HEK293 (cell line): ENCODE results near the gene SULT4A1.

ENCODE experiments used
- CTCF ChIA-PET: fragments of 350-600 bp; formaldehyde crosslinking; extraction: SDS; loops from one replicate; lab custom pipeline; 2021; ENCODE audit warnings: antibody characterized with exemption; lab: Yijun Ruan, JAX
- POLR2A ChIA-PET: fragments of 300-600 bp; formaldehyde crosslinking; extraction: SDS; loops from one replicate; lab custom pipeline; 2020; ENCODE audit warnings: antibody characterized with exemption, inconsistent platforms; lab: Yijun Ruan, JAX
- H3K27ac ChIP-seq: fragments of 200-500 bp; sonication (Bioruptor generic); 2 replicates; pipeline ENCODE4 v1.5.1; 2014; ENCODE audit warnings: low read depth, low read length, control low read depth, inconsistent platforms; ENCODE audit errors: extremely low read depth
- H3K36me3 ChIP-seq, 2 experiments: fragments of 200-500 bp in 1 of 2; sonication (Bioruptor generic) in 1 of 2; 1 replicate in 1 of 2; 2 replicates in 1 of 2; pipeline ENCODE4 v1.5.1; 2014 to 2017; ENCODE audit warnings: inconsistent platforms in 2 of 2, low read length in 2 of 2; ENCODE audit not compliant: control insufficient read depth in 2 of 2, insufficient read depth in 1 of 2
- H3K4me1 ChIP-seq: fragments of 200-500 bp; sonication (Bioruptor generic); 2 replicates; pipeline ENCODE4 v1.5.1; 2014; ENCODE audit warnings: mild to moderate bottlenecking, low read length, inconsistent platforms; ENCODE audit not compliant: control insufficient read depth, insufficient read depth
- H3K4me3 ChIP-seq: 2 replicates; pipeline ENCODE4 v1.5.1; 2011; ENCODE audit warnings: low read depth, mild to moderate bottlenecking, control low read depth, low read length, moderate library complexity
- H3K9me3 ChIP-seq: fragments of 200-500 bp; sonication (Bioruptor generic); 2 replicates; pipeline ENCODE4 v1.5.1; 2014; ENCODE audit warnings: low read depth, low read length, inconsistent platforms; ENCODE audit not compliant: control insufficient read depth, insufficient read depth
- EGR2 ChIP-seq: fragments of 450-650 bp; formaldehyde crosslinking; IDR thresholded peaks from 2 replicates; pipeline ENCODE4 v1.5.1; 2016; ENCODE audit warnings: low read depth, missing biosample characterization, missing genetic modification characterization
- SP2 ChIP-seq: fragments of 450-650 bp; formaldehyde crosslinking; IDR thresholded peaks from 2 replicates; pipeline ENCODE4 v1.5.1; 2016; ENCODE audit warnings: missing biosample characterization, missing genetic modification characterization
- TCF7L2 ChIP-seq: IDR thresholded peaks from 2 replicates; pipeline ENCODE4 v1.6.1; 2011; ENCODE audit warnings: low read depth, mild to moderate bottlenecking, inconsistent platforms, low read length, moderate library complexity, borderline replicate concordance
- TRIM28 ChIP-seq: IDR thresholded peaks from 2 replicates; pipeline ENCODE4 v1.6.1; 2011; ENCODE audit warnings: low read length, control low read depth, borderline replicate concordance
- YY1 ChIP-seq: fragments of 450-650 bp; formaldehyde crosslinking; IDR thresholded peaks from 2 replicates; pipeline ENCODE4 v1.5.1; 2018; ENCODE audit warnings: missing biosample characterization, missing genetic modification characterization
- ZFHX2 ChIP-seq: fragments of 450-650 bp; formaldehyde crosslinking; conservative IDR thresholded peaks from 2 replicates; pipeline ENCODE4 v1.5.1; 2016; ENCODE audit warnings: missing biosample characterization, missing genetic modification characterization
- ZNF292 ChIP-seq: fragments of 450-650 bp; formaldehyde crosslinking; IDR thresholded peaks from 2 replicates; pipeline ENCODE4 v1.5.1; 2016; ENCODE audit warnings: low read depth, missing biosample characterization, missing genetic modification characterization, borderline replicate concordance
- ZNF350 ChIP-seq: fragments of 450-650 bp; formaldehyde crosslinking; IDR thresholded peaks from 2 replicates; pipeline ENCODE4 v1.5.0; 2017; ENCODE audit warnings: missing biosample characterization, mild to moderate bottlenecking, missing genetic modification characterization
- ZNF426 ChIP-seq: fragments of 450-650 bp; formaldehyde crosslinking; IDR thresholded peaks from 2 replicates; pipeline ENCODE4 v1.5.1; 2017; ENCODE audit warnings: missing biosample characterization, missing genetic modification characterization, mild to moderate bottlenecking, inconsistent platforms, moderate library complexity
- ZNF544 ChIP-seq: fragments of 450-650 bp; formaldehyde crosslinking; IDR thresholded peaks from 2 replicates; pipeline ENCODE4 v1.5.0; 2017; ENCODE audit warnings: missing biosample characterization, missing genetic modification characterization
- ZNF830 ChIP-seq: fragments of 450-650 bp; IDR thresholded peaks from 2 replicates; pipeline ENCODE4 v1.5.0; 2018; ENCODE audit warnings: missing biosample characterization, missing genetic modification characterization, low read depth, mild to moderate bottlenecking, moderate library complexity
- TF ChIP-seq, protein P1 (sequence below): fragments of 450-650 bp; formaldehyde crosslinking; IDR thresholded peaks from 2 replicates; pipeline ENCODE4 v1.5.1; 2017; ENCODE audit warnings: missing biosample characterization, missing genetic modification characterization
- TF ChIP-seq, protein P2 (sequence below): fragments of 450-650 bp; formaldehyde crosslinking; conservative IDR thresholded peaks from 2 replicates; pipeline ENCODE4 v1.5.1; 2016; ENCODE audit warnings: low read depth, missing biosample characterization, missing genetic modification characterization

SULT4A1 gene

DNA sequence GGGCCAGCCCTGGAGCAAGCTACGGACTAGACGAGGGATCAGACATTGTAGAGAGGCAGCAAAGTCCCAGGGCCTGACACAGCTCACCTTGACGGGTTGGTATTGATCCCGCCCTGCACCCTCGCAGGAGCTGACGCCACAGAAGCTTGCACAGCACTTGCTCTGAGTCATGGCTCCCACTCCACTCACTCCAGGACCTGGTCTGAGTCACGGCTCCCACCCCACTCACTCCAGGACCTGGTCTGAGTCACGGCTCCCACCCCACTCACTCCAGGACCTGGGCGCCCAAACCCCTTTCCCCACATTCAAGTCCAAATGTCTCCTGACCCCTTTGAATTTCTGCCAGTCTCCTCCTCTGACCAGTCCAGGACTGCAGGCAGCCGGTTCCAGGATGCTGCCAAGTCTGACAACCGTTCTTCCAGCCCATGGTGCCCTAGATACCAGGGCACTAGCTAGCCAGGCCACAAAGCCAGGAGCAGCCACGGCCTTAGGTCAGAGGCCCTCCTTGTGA is 35.5 kb upstream of the SULT4A1 start (continued):
- TF ChIP-seq ZNF544 (tag by site-specific recombination), result no peak
- TF ChIP-seq, protein P1, sequence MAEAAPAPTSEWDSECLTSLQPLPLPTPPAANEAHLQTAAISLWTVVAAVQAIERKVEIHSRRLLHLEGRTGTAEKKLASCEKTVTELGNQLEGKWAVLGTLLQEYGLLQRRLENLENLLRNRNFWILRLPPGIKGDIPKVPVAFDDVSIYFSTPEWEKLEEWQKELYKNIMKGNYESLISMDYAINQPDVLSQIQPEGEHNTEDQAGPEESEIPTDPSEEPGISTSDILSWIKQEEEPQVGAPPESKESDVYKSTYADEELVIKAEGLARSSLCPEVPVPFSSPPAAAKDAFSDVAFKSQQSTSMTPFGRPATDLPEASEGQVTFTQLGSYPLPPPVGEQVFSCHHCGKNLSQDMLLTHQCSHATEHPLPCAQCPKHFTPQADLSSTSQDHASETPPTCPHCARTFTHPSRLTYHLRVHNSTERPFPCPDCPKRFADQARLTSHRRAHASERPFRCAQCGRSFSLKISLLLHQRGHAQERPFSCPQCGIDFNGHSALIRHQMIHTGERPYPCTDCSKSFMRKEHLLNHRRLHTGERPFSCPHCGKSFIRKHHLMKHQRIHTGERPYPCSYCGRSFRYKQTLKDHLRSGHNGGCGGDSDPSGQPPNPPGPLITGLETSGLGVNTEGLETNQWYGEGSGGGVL (tag by site-specific recombination), result peak; percentile 52; the same call in 1 of the 2 replicates
- TF ChIP-seq TCF7L2, result no peak

DNA sequence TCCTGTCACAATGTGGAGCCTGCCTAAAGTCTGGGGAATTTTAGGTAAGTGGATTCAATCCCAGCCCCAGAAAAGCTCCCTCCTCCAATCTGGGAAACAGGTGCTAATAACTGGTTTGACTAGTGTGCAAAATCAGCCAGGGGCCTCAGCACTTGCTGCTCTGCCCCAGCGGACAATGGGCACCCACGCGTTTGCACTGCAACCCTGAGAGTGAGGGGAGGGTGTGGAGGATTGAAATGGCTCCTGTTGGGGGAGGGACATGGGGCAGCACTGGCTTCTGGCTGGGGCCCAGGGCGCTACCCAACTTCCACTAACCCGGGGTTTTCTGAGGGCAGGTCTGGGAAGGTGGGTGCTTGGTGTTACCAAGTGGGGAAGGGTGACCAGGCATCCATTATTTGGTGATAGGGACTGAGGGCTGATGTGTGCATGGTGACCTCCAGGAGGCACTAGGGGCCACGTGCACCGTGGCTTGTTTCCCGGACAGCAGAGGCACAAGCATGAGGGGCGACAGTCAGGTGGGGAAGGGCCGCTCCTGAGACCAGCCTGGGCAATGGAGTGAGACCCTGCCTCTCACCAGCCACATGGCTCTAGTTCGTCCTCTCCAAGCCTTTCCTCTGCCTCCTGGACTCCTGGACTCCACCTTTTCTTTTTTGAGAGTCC is 33.8 kb upstream of the SULT4A1 start:
- H3K4me1 ChIP-seq, result no peaks in the 10 kb centered on the region; the same call in 1 of the 2 replicates
- no peak overlapping the region for H3K4me3 ChIP-seq
- peak; percentile 42; the same call in 1 of the 2 replicates for TF ChIP-seq EGR2 (tag by site-specific recombination)
- no peak for TF ChIP-seq YY1 (tag by site-specific recombination)
- no peak for TF ChIP-seq ZNF292 (tag by site-specific recombination)
- TF ChIP-seq, protein P2, sequence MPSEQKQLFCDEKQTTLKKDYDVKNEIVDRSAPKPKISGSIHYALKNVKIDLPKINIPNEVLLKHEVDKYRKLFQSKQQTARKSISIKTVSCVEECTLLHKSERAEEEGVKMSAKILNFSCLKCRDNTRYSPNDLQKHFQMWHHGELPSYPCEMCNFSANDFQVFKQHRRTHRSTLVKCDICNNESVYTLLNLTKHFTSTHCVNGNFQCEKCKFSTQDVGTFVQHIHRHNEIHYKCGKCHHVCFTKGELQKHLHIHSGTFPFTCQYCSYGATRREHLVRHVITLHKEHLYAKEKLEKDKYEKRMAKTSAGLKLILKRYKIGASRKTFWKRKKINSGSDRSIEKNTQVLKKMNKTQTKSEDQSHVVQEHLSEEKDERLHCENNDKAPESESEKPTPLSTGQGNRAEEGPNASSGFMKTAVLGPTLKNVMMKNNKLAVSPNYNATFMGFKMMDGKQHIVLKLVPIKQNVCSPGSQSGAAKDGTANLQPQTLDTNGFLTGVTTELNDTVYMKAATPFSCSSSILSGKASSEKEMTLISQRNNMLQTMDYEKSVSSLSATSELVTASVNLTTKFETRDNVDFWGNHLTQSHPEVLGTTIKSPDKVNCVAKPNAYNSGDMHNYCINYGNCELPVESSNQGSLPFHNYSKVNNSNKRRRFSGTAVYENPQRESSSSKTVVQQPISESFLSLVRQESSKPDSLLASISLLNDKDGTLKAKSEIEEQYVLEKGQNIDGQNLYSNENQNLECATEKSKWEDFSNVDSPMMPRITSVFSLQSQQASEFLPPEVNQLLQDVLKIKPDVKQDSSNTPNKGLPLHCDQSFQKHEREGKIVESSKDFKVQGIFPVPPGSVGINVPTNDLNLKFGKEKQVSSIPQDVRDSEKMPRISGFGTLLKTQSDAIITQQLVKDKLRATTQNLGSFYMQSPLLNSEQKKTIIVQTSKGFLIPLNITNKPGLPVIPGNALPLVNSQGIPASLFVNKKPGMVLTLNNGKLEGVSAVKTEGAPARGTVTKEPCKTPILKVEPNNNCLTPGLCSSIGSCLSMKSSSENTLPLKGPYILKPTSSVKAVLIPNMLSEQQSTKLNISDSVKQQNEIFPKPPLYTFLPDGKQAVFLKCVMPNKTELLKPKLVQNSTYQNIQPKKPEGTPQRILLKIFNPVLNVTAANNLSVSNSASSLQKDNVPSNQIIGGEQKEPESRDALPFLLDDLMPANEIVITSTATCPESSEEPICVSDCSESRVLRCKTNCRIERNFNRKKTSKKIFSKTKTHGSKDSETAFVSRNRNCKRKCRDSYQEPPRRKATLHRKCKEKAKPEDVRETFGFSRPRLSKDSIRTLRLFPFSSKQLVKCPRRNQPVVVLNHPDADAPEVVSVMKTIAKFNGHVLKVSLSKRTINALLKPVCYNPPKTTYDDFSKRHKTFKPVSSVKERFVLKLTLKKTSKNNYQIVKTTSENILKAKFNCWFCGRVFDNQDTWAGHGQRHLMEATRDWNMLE (tag by site-specific recombination), result no peak
- TF ChIP-seq ZFHX2 (tag by site-specific recombination), result peak; percentile 28; the same call in 1 of the 2 replicates
- H3K9me3 ChIP-seq, result no peaks in the 10 kb centered on the region
- CTCF ChIA-PET, result interaction anchor here (0.6 to 8.6 kb wide), 5 partner anchors 10 to 165 kb away, joined by 3 to 87 read pairs (median 3); no protein-coding TSS in a partner anchor
- no peak overlapping the region for H3K27ac ChIP-seq
- H3K36me3 ChIP-seq, result no peaks in the 10 kb centered on the region
- POLR2A ChIA-PET, result no interaction called here

DNA sequence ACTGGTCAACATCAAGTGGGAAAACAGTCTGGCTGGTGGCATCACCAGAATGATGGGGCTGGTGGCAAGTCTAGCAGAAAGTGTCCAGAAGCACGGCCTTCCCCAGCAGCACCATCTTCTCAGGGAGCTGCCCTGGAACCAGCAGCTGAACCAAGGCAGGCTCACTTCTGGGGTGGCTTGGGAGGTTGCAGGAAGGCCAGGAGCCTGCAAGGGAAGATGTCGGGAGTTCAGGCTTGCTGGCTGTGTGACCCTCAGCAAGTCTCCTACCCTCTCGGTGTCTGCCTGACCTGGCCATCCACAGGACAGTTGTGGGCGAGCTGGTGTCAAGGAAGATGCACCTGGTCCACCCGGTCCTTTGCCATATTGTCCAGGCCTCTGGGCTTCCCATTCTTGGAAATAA is 31.8 kb upstream of the SULT4A1 start:
- CTCF ChIA-PET, result interaction anchor here (0.9 to 2.6 kb wide), 4 partner anchors 9 to 56 kb away, joined by 3 to 15 read pairs (median 4); no protein-coding TSS in a partner anchor
- no peaks in the 10 kb centered on the region; the same call in 1 of the 2 replicates for H3K4me1 ChIP-seq
- POLR2A ChIA-PET, result no interaction called here
- TF ChIP-seq ZNF426 (no peak), TRIM28 (no peak), ZNF350 (tag by site-specific recombination) (no peak)
- H3K36me3 ChIP-seq, result no peaks in the 10 kb centered on the region
- H3K4me3 ChIP-seq, result no peak overlapping the region
- no peaks in the 10 kb centered on the region for H3K9me3 ChIP-seq
- no peak overlapping the region for H3K27ac ChIP-seq

DNA sequence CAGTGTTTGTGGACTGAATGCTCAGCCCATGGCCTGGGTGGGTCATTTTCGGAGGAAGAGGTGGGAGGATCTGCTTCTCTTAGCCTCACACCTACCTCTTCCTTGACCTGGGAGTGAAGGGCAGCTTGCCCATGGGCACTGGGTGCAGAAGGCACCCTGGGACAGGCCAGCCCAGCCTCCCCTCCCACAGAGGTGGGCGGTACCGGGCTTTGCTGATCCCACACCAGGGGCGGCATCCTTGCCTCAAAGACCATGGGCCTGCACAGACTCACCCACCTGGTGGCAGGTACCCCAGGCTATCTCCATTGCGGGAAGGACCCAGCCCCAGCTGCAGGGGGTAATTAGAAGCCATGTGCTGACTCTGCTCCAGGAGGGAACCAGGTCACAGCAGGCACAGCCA is 31.0 kb upstream of the SULT4A1 start:
- Histone ChIP-seq H3K4me3 (no peak overlapping the region), H3K27ac (no peak overlapping the region), H3K36me3 (no peaks in the 10 kb centered on the region), H3K9me3 (no peaks in the 10 kb centered on the region), H3K4me1 (no peaks in the 10 kb centered on the region; the same call in 1 of the 2 replicates)
- TF ChIP-seq SP2 (tag by site-specific recombination) (0 out of 2 replicates have a peak, but pooled peaks have one; percentile 7), ZNF830 (tag by site-specific recombination) (no peak), EGR2 (tag by site-specific recombination) (0 out of 2 replicates have a peak, but pooled peaks have one; percentile 43)
- ChIA-PET CTCF (interaction anchor here (1.7 to 2.6 kb wide), 2 partner anchors 9 to 10 kb away, joined by 7 to 15 read pairs; no protein-coding TSS in a partner anchor), POLR2A (no interaction called here)
